Osteoblast (primary cell): Measurements from ENCODE around the gene PLCD4. TPM values are rescaled to one million over a fixed set of nuclear protein-coding genes. Genes with fewer than 3 reads are reported as not detected.

Experiments
- DNase-seq: peaks from one replicate; pipeline ENCODE4 v3.0.0; 2011; ENCODE audit warnings: low spot score, mixed read lengths; ENCODE audit not compliant: insufficient read length; ENCODE audit errors: missing footprints
- H2AFZ ChIP-seq: 2 replicates; pipeline ENCODE4 v1.6.0; 2011; ENCODE audit warnings: mild to moderate bottlenecking, low read length
- H3K27ac ChIP-seq: 2 replicates; pipeline ENCODE4 v1.5.1; 2011; ENCODE audit warnings: mild to moderate bottlenecking, low read depth, low read length, moderate library complexity
- H3K27me3 ChIP-seq: 2 replicates; pipeline ENCODE4 v1.6.0; 2012; ENCODE audit warnings: mild to moderate bottlenecking, control low read depth, inconsistent platforms, low read length, moderate library complexity; ENCODE audit not compliant: insufficient read depth
- H3K36me3 ChIP-seq: 2 replicates; pipeline ENCODE4 v1.5.1; 2011; ENCODE audit warnings: mild to moderate bottlenecking, low read length, control low read depth, moderate library complexity; ENCODE audit not compliant: insufficient read depth
- H3K4me1 ChIP-seq: 2 replicates; pipeline ENCODE4 v1.5.1; 2011; ENCODE audit warnings: mild to moderate bottlenecking, low read length, control low read depth, moderate library complexity; ENCODE audit not compliant: insufficient read depth
- H3K4me2 ChIP-seq: 2 replicates; pipeline ENCODE4 v1.6.0; 2011; ENCODE audit warnings: mild to moderate bottlenecking, low read length; ENCODE audit not compliant: insufficient read depth
- H3K4me3 ChIP-seq: fragments of 200-600 bp; sonication (generic); 3 replicates; pipeline ENCODE4 v1.5.1; 2012; ENCODE audit warnings: mild to moderate bottlenecking, low read length, inconsistent platforms; ENCODE audit not compliant: insufficient read depth
- H3K79me2 ChIP-seq: 2 replicates; pipeline ENCODE4 v1.6.0; 2012; ENCODE audit warnings: mild to moderate bottlenecking, low read length, control low read depth, inconsistent platforms; ENCODE audit not compliant: insufficient read depth
- H3K9me3 ChIP-seq: 2 replicates; pipeline ENCODE4 v1.5.1; 2011; ENCODE audit warnings: low read depth, low read length, control low read depth
- H4K20me1 ChIP-seq: 2 replicates; pipeline ENCODE4 v1.6.0; 2012; ENCODE audit warnings: mild to moderate bottlenecking, low read length, control low read depth; ENCODE audit not compliant: insufficient read depth
- CTCF ChIP-seq: IDR thresholded peaks from 2 replicates; pipeline ENCODE4 v1.5.1; 2011; ENCODE audit warnings: mild to moderate bottlenecking, low read depth, low read length, moderate library complexity; ENCODE audit errors: extremely low read depth
- total RNA-seq: library from RNA; depleted of rRNA; stranded (reverse); fragments of >200 nt; gene quantifications from 2 replicates; pipeline ENCODE4 v1.2.3, GENCODE V29; 2012

Gene PLCD4
- total RNA-seq, 1 donor, result 2.5 TPM

GRCh38 chr2:218643751-218644310 is 36.1 kb downstream of the PLCD4 start:
- peak overlapping the region; percentile 87 for H3K27ac ChIP-seq
- H3K36me3 ChIP-seq, result peaks cover 79% of the 10 kb centered on the region
- H3K79me2 ChIP-seq, result peaks cover 4% of the 10 kb centered on the region
- no peaks in the 10 kb centered on the region for H3K9me3 ChIP-seq
- TF ChIP-seq CTCF, result no peak
- H3K4me3 ChIP-seq, result no peak overlapping the region
- no peaks in the 10 kb centered on the region for H3K27me3 ChIP-seq
- H3K4me1 ChIP-seq, result peaks cover 10% of the 10 kb centered on the region
- H3K4me2 ChIP-seq, result no peak overlapping the region
- no peak for DNase-seq
- no peak overlapping the region for H2AFZ ChIP-seq
- peaks cover 4% of the 10 kb centered on the region for H4K20me1 ChIP-seq

GRCh38 chr2:218644721-218645120 is 37.0 kb downstream of the PLCD4 start:
- Histone ChIP-seq H3K79me2 (peaks cover 4% of the 10 kb centered on the region), H4K20me1 (peaks cover 4% of the 10 kb centered on the region), H3K27me3 (no peaks in the 10 kb centered on the region), H3K4me2 (no peak overlapping the region), H2AFZ (no peak overlapping the region), H3K36me3 (peaks cover 81% of the 10 kb centered on the region), H3K4me1 (peaks cover 10% of the 10 kb centered on the region), H3K9me3 (no peaks in the 10 kb centered on the region), H3K4me3 (no peak overlapping the region), H3K27ac (peak overlapping the region; percentile 87)
- DNase-seq, result no peak
- no peak for TF ChIP-seq CTCF

GRCh38 chr2:218645126-218645525 is 37.4 kb downstream of the PLCD4 start:
- peaks cover 4% of the 10 kb centered on the region for H4K20me1 ChIP-seq
- H3K27ac ChIP-seq, result peak overlapping the region; percentile 87
- TF ChIP-seq CTCF, result no peak

GRCh38 chr2:218648088-218648786 is 40.5 kb downstream of the PLCD4 start:
- Histone ChIP-seq H4K20me1 (peaks cover 4% of the 10 kb centered on the region), H3K4me2 (no peak overlapping the region), H3K9me3 (no peaks in the 10 kb centered on the region), H3K27ac (no peak overlapping the region), H2AFZ (no peak overlapping the region), H3K4me3 (no peak overlapping the region), H3K4me1 (peaks cover 10% of the 10 kb centered on the region), H3K27me3 (no peaks in the 10 kb centered on the region), H3K36me3 (peaks cover 82% of the 10 kb centered on the region), H3K79me2 (peaks cover 4% of the 10 kb centered on the region)
- DNase-seq, result peak; percentile 89
- peak; percentile 97 for TF ChIP-seq CTCF

More at GRCh38 chr2:218645126-218645525, 37.4 kb downstream of the PLCD4 start:
- no peak overlapping the region for H3K4me2 ChIP-seq
- no peak overlapping the region for H3K4me3 ChIP-seq
- no peak overlapping the region for H2AFZ ChIP-seq
- peaks cover 4% of the 10 kb centered on the region for H3K79me2 ChIP-seq
- no peaks in the 10 kb centered on the region for H3K9me3 ChIP-seq
- H3K4me1 ChIP-seq, result peaks cover 10% of the 10 kb centered on the region
- no peaks in the 10 kb centered on the region for H3K27me3 ChIP-seq
- peak; percentile 69 for DNase-seq
- peaks cover 82% of the 10 kb centered on the region for H3K36me3 ChIP-seq
